ENCODE data around the gene ANKRD33.

ANKRD33 gene

DNA sequence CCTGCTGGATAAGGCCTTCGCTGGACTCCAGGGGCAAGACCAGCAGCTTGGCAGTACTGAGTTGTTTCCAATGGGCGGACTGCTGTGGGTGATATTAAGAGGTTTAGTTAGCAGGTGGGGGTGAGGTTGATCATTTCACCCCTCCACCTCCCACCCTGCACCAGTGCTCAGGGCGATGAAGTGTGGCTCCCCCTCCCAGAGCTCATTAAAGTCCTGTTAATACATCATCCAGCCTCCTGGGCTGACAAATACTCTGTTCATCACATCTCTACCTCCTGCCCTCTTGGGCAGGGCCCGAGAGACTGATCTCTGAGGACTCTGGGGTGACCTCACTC is 37.0 kb upstream of the ANKRD33 start:
- no peak overlapping the region for H2AFZ ChIP-seq
- no peak overlapping the region for H3K4me3 ChIP-seq (ENCODE audit: low read depth, low read length)
- H3K27ac ChIP-seq, result peak overlapping the region; percentile 43
- H3K4me1 ChIP-seq, result peaks cover 27% of the 10 kb centered on the region
- H3K9ac ChIP-seq, result no peak overlapping the region
- H3K27me3 ChIP-seq (ENCODE audit: control insufficient read depth, insufficient read depth, low read length), result no peaks in the 10 kb centered on the region
- no peaks in the 10 kb centered on the region for H3K36me3 ChIP-seq (ENCODE audit: control insufficient read depth, insufficient read depth, low read length)
- peaks cover 8% of the 10 kb centered on the region for H3K79me2 ChIP-seq
- TF ChIP-seq CTCF (IDR thresholded peaks at IDR 0.05), result no peak
- H3K9me3 ChIP-seq (ENCODE audit: control insufficient read depth, low read length), result no peaks in the 10 kb centered on the region
- no peak overlapping the region for H3K4me2 ChIP-seq (ENCODE audit: low read length)

DNA sequence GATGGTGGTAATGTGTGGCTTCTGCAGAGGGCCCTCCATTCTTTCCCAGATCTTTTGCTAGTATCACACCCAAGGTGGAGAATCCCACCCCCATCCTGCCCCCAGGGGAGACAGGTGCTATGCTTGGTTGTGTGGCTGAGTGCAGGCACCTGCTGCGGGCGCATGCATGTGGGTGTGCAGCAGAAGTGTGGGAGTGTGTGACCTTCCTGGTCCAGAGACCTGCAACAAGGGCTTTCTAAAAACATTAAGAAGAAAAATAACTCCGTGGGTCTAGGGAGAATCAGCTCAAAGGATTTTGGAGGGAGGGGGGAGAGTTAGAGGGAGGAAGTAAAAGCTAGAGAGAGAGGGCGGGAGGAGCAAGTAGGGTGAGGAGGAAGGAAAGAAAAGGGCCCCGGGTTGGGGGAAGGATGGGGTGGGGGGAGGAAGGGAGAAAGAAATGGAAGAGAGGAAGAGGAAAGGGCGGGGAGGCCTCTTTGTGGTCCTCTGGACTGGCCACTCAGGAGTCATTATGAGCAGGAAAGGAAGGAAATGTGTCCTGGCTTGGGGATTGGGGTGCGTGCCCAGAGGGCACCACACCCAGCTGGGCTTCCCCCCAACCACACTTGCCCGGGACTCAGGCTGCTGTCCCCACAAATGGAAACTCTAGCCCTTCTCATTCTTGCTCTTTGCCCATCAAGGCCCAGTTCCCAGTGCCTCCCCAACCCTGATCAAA is 36.3 kb upstream of the ANKRD33 start:
- Histone ChIP-seq H3K4me3 (ENCODE audit: low read depth, low read length) (no peak overlapping the region), H3K9ac (no peak overlapping the region), H3K27me3 (ENCODE audit: control insufficient read depth, insufficient read depth, low read length) (no peaks in the 10 kb centered on the region), H3K4me2 (ENCODE audit: low read length) (peak overlapping the region; percentile 22), H3K9me3 (ENCODE audit: control insufficient read depth, low read length) (no peaks in the 10 kb centered on the region), H3K27ac (peak overlapping the region; percentile 43), H2AFZ (no peak overlapping the region), H3K79me2 (peaks cover 3% of the 10 kb centered on the region), H3K36me3 (ENCODE audit: control insufficient read depth, insufficient read depth, low read length) (no peaks in the 10 kb centered on the region), H3K4me1 (peaks cover 20% of the 10 kb centered on the region)
- no peak for TF ChIP-seq CTCF (IDR thresholded peaks at IDR 0.05)

- no peak overlapping the region for H2AFZ ChIP-seq
- H3K4me1 ChIP-seq, result peaks cover 19% of the 10 kb centered on the region
- H3K27me3 ChIP-seq (ENCODE audit: control insufficient read depth, insufficient read depth, low read length), result no peaks in the 10 kb centered on the region
- no peak for TF ChIP-seq CTCF (IDR thresholded peaks at IDR 0.05)
- no peaks in the 10 kb centered on the region for H3K9me3 ChIP-seq (ENCODE audit: control insufficient read depth, low read length)
- no peaks in the 10 kb centered on the region for H3K36me3 ChIP-seq (ENCODE audit: control insufficient read depth, insufficient read depth, low read length)
- H3K27ac ChIP-seq, result no peak overlapping the region
- peaks cover 2% of the 10 kb centered on the region for H3K79me2 ChIP-seq
- H3K4me2 ChIP-seq (ENCODE audit: low read length), result no peak overlapping the region
- no peak overlapping the region for H3K4me3 ChIP-seq (ENCODE audit: low read depth, low read length)
- H3K9ac ChIP-seq, result no peak overlapping the region
These were observed 35.3 kb upstream of the ANKRD33 start for GRCh38 chr12:51852404-51853137.

DNA sequence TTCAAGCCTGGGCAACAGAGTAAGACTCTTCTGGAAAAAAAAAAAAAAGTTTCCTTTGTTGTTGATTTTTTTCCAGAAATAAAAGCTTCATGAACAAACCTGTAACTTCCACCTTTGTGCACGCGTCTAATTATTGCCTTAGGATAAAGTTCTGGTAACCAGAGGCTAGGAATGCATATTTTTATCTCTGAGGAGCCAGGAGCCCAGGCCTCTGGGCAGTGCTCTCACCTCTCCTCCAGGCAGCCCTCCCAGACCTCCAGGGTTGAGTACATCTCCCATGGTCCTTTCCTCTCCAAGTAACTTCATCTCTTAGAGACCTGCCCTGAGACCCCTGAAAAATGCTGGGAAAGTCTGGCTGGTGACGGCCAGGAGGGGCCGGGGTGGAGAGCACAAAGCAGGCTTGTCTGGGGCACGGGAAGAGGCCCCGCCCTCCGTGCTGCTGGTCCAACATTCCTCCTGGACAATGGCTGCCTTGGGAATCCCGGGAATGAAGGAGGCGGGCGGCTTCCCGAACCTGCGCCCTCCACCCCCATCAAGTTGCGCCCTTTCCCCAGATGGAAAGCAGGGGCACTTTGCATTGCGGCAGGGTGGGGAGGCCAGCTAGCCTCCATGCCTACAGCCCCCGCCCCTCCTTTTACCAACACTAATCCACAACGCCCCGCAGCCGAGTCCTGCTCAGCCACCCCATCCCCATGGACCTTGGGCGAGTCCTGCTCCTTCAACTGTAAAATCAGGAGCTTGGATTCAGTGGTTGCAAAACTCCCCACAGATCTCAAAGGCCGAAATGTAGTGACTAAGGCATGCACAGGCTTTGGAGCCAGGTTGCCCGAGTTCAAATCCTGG is 32.1 kb upstream of the ANKRD33 start:
- no peak overlapping the region for H2AFZ ChIP-seq
- no peak overlapping the region for H3K4me2 ChIP-seq (ENCODE audit: low read length)
- no peak overlapping the region for H3K9ac ChIP-seq
- H3K9me3 ChIP-seq (ENCODE audit: control insufficient read depth, low read length), result no peaks in the 10 kb centered on the region
- peaks cover 8% of the 10 kb centered on the region for H3K4me1 ChIP-seq
- no peak overlapping the region for H3K4me3 ChIP-seq (ENCODE audit: low read depth, low read length)
- peaks cover 2% of the 10 kb centered on the region for H3K79me2 ChIP-seq
- TF ChIP-seq CTCF (IDR thresholded peaks at IDR 0.05), result no peak
- H3K27me3 ChIP-seq (ENCODE audit: control insufficient read depth, insufficient read depth, low read length), result no peaks in the 10 kb centered on the region
- no peaks in the 10 kb centered on the region for H3K36me3 ChIP-seq (ENCODE audit: control insufficient read depth, insufficient read depth, low read length)
- H3K27ac ChIP-seq, result no peak overlapping the region
